Measurements from ENCODE around the gene KLHL17. TPM values are rescaled to one million over a fixed set of nuclear protein-coding genes. Genes with fewer than 3 reads are reported as not detected.
A peak's percentile ranks its signal among the peaks of the same experiment; 100 is the strongest.

The KLHL17 gene
- total RNA-seq, 1 experiment from 2014 or later, result 32.1 TPM

DNA sequence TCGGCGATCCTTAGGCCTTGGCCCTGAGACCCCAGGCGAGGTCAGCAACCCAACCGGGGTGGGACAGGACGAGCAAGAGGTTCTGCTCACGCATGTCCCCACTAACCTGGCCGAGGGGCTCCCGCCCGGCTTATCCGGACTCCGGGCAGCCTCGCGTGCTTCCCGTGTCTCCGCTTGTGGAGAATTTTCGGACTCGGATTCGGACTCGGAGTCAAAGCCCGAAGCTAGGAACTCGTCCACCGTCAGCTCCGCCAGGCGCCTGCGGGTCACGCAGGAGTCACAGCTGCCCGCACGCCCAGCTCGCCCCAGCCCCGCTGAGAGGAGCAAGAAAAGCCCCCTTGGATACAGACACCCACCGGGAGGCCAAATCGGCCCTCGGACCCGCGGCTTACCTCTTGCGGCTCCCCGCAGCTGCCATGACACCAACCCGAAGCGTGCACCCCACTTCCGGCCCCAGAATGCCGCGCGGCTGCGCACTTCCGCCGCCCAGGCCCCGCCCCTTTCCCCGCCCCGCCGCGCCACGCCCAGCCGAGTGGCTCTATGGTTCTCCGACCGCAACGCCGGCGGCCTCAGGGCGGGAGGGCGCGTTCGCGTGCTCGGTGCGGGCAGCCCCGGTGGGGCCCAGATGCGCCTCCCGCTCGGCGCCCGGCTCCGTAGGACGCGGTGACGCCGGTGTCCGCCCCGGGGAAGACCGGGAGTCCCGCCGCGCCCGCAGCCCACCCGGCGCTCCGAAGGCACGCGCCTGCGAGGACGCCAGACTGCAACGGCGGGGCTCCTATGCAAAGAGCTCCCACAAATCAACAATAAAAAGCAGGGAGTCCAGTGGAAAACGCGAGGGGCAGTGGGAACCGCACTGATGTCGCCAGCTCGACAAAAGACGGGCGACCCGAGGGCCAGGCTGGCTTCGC lies 1.3 kb upstream of the KLHL17 start, which contains the start of gene NOC2L:
Gene NOC2L (minus strand): TSS at position 434 of the 908 bp plus-strand sequence. CDS start 16 bp downstream, at position 418.
- Histone ChIP-seq H3K9ac (ENCODE audit: low read length) (peak within 1 kb of the TSS; percentile 98), H2AFZ (ENCODE audit: low read length) (peak within 1 kb of the TSS; percentile 72), H3K4me3 (ENCODE audit: low read length) (peak within 1 kb of the TSS; percentile 99), H3K79me2 (ENCODE audit: low read length) (peaks cover 38% of the 10 kb centered on the region), H3K9me2 (replicated peaks; ENCODE audit: low read length) (no peaks in the 10 kb centered on the region), H3K27ac (ENCODE audit: low read length) (peak within 1 kb of the TSS; percentile 40), H3K9me3 (ENCODE audit: low read length) (no peaks in the 10 kb centered on the region), H3K4me1 (ENCODE audit: insufficient read depth, low read length) (peaks cover 12% of the 10 kb centered on the region), H3K4me2 (ENCODE audit: low read length) (peak within 1 kb of the TSS; percentile 92), H3K36me3 (ENCODE audit: low read depth, low read length) (peaks cover 25% of the 10 kb centered on the region), H3F3A (ENCODE audit: low read length, unreplicated experiment) (no peaks in the 10 kb centered on the region), H3K27me3 (ENCODE audit: low read length) (no peaks in the 10 kb centered on the region), H4K20me1 (ENCODE audit: low read length) (peaks cover 5% of the 10 kb centered on the region; the same call in 1 of the 2 replicates)
- intact Hi-C loops (cut with micrococcal nuclease), result no loop called here
- ChIA-PET CTCF (no interaction called here), POLR2A (ENCODE audit: unreplicated experiment) (interaction anchor here (0.5 kb wide), 1 partner anchor 8 kb away, joined by 6 read pairs; no protein-coding TSS in a partner anchor)
- TF ChIP-seq, protein P1, sequence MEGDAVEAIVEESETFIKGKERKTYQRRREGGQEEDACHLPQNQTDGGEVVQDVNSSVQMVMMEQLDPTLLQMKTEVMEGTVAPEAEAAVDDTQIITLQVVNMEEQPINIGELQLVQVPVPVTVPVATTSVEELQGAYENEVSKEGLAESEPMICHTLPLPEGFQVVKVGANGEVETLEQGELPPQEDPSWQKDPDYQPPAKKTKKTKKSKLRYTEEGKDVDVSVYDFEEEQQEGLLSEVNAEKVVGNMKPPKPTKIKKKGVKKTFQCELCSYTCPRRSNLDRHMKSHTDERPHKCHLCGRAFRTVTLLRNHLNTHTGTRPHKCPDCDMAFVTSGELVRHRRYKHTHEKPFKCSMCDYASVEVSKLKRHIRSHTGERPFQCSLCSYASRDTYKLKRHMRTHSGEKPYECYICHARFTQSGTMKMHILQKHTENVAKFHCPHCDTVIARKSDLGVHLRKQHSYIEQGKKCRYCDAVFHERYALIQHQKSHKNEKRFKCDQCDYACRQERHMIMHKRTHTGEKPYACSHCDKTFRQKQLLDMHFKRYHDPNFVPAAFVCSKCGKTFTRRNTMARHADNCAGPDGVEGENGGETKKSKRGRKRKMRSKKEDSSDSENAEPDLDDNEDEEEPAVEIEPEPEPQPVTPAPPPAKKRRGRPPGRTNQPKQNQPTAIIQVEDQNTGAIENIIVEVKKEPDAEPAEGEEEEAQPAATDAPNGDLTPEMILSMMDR (conservative IDR thresholded peaks at IDR 0.05; ENCODE audit: low read depth, low read length), result no peak
- TF ChIP-seq EZH2 (IDR thresholded peaks at IDR 0.05; ENCODE audit: low read length, unreplicated experiment) (no peak), EZH2phosphoT487 (IDR thresholded peaks at IDR 0.05; ENCODE audit: borderline replicate concordance, low read length) (no peak)
- DNase-seq, result peak; percentile 88
- TSS peak; percentile 87 for BruUV-seq (replicated peaks)
- peak; percentile 80 for ATAC-seq

DNA sequence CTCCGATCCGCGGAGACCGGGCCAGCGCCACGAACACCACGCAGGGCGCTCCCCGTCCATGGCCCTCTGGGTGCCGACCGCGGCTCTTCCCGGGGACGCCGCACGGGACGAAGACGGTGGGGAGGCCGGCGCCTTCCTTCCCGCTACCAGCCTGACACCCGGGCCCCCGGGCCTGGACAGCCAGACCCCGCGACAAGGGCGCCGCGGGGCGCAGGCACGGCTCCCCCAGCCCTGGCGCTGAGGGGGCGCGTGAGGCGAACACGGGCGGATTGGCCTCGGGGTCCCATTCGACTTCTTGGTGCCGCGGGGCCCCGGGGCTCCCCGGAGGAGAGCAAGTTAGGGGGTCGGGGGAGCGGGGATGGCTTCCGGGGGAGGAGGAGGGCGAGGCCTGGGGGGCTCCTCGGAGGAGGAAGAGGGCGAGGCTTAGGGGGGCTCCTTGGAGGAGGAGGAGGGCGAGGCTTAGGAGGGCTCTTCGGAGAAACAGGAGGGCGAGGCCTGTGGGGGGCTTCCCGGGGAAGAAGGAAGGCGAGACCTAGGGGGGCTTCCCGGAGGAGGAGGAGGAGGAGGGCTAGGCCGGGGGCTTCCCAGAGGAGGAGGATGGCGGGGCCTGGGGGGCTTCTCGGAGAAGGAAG lies 537 bp upstream of the KLHL17 start:
- Histone ChIP-seq H3K4me2 (ENCODE audit: low read length) (peak overlapping the region; percentile 78), H2AFZ (ENCODE audit: low read length) (peak overlapping the region; percentile 65)

More for the DNA sequence above, 537 bp upstream of the KLHL17 start:
- ATAC-seq (no peak), DNase-seq (no peak)
- H3K27ac ChIP-seq (ENCODE audit: low read length), result no peak overlapping the region
- H3K9me2 ChIP-seq (replicated peaks; ENCODE audit: low read length), result no peaks in the 10 kb centered on the region
- no peaks in the 10 kb centered on the region for H3F3A ChIP-seq (ENCODE audit: low read length, unreplicated experiment)
- H3K36me3 ChIP-seq (ENCODE audit: low read depth, low read length), result peaks cover 19% of the 10 kb centered on the region
- TF ChIP-seq, protein P1 (conservative IDR thresholded peaks at IDR 0.05; ENCODE audit: low read depth, low read length), result no peak
- TF ChIP-seq EZH2phosphoT487 (IDR thresholded peaks at IDR 0.05; ENCODE audit: borderline replicate concordance, low read length) (no peak), EZH2 (IDR thresholded peaks at IDR 0.05; ENCODE audit: low read length, unreplicated experiment) (no peak)
- intact Hi-C loops (cut with micrococcal nuclease), result no loop called here
- H3K27me3 ChIP-seq (ENCODE audit: low read length), result no peaks in the 10 kb centered on the region
- peak overlapping the region; percentile 56 for H3K9ac ChIP-seq (ENCODE audit: low read length)
- H3K79me2 ChIP-seq (ENCODE audit: low read length), result peaks cover 38% of the 10 kb centered on the region
- H3K4me3 ChIP-seq (ENCODE audit: low read length), result peak overlapping the region; percentile 70
- H4K20me1 ChIP-seq (ENCODE audit: low read length), result peaks cover 5% of the 10 kb centered on the region; the same call in 1 of the 2 replicates
- ChIA-PET POLR2A (ENCODE audit: unreplicated experiment) (no interaction called here), CTCF (no interaction called here)
- H3K9me3 ChIP-seq (ENCODE audit: low read length), result no peaks in the 10 kb centered on the region
- BruUV-seq (replicated peaks), result no TSS peak
- peaks cover 12% of the 10 kb centered on the region for H3K4me1 ChIP-seq (ENCODE audit: insufficient read depth, low read length)

Measured in PC-3 (cell line).